Liver (tissue), 3 donors: Measurements from ENCODE around the gene ABCA1.

Experiments used
- EGR1 ChIP-seq, 2 donors: IDR thresholded peaks; 2 replicates each; pipeline ENCODE4 v1.6.1; 2016 to 2018; ENCODE audit warnings: antibody characterized with exemption in 2 of 2, low read depth in 2 of 2
- FOXA1 ChIP-seq: IDR thresholded peaks from 2 replicates; pipeline ENCODE4 v1.6.1; 2016; ENCODE audit warnings: antibody characterized with exemption
- GABPA ChIP-seq, 2 donors: IDR thresholded peaks in 1 of 2; conservative IDR thresholded peaks in 1 of 2; 2 replicates each; pipeline ENCODE4 v1.6.1; 2016; ENCODE audit warnings: antibody characterized with exemption in 2 of 2, mild to moderate bottlenecking in 1 of 2, moderate library complexity in 1 of 2
- HNF4A ChIP-seq, 2 donors: conservative IDR thresholded peaks; 2 replicates each; pipeline ENCODE4 v1.6.1; 2016; ENCODE audit warnings: antibody characterized with exemption in 2 of 2, mild to moderate bottlenecking in 2 of 2
- JUND ChIP-seq, 2 donors: IDR thresholded peaks; 2 replicates each; pipeline ENCODE4 v1.6.1; 2016; ENCODE audit warnings: antibody characterized with exemption in 2 of 2
- NR2F2 ChIP-seq: IDR thresholded peaks from 2 replicates; pipeline ENCODE4 v1.6.1; 2016; ENCODE audit warnings: antibody characterized with exemption
- RAD21 ChIP-seq, 2 donors: IDR thresholded peaks; 2 replicates each; pipeline ENCODE4 v1.6.1; 2016; ENCODE audit warnings: antibody characterized with exemption in 2 of 2, mild to moderate bottlenecking in 2 of 2
- RXRA ChIP-seq, 2 donors: IDR thresholded peaks; 2 replicates each; pipeline ENCODE4 v1.6.1; 2017 to 2018; ENCODE audit warnings: antibody characterized with exemption in 2 of 2, mild to moderate bottlenecking in 1 of 2
- SP1 ChIP-seq: IDR thresholded peaks from 2 replicates; pipeline ENCODE4 v1.6.1; 2018; ENCODE audit warnings: antibody characterized with exemption, mild to moderate bottlenecking
- TAF1 ChIP-seq: conservative IDR thresholded peaks from 2 replicates; pipeline ENCODE4 v1.6.1; 2016; ENCODE audit warnings: antibody characterized with exemption, mild to moderate bottlenecking
- YY1 ChIP-seq: IDR thresholded peaks from 2 replicates; pipeline ENCODE4 v1.6.1; 2016; ENCODE audit warnings: antibody characterized with exemption, mild to moderate bottlenecking
- TF ChIP-seq, protein P1 (sequence below): IDR thresholded peaks from 2 replicates; pipeline ENCODE4 v1.6.1; 2016; ENCODE audit warnings: antibody characterized with exemption
- TF ChIP-seq, protein P2 (sequence below): fragments of 150-350 bp; IDR thresholded peaks from 2 replicates; pipeline ENCODE4 v1.5.1; 2017; ENCODE audit warnings: improper control_type of control experiment, low read depth, low read length; ENCODE audit not compliant: missing input control
- TF ChIP-seq, protein P3 (sequence below): IDR thresholded peaks from 2 replicates; pipeline ENCODE4 v1.6.1; 2016; ENCODE audit warnings: antibody characterized with exemption, mild to moderate bottlenecking
- donor health status: healthy.
- donor health status: healthy.

DNA sequence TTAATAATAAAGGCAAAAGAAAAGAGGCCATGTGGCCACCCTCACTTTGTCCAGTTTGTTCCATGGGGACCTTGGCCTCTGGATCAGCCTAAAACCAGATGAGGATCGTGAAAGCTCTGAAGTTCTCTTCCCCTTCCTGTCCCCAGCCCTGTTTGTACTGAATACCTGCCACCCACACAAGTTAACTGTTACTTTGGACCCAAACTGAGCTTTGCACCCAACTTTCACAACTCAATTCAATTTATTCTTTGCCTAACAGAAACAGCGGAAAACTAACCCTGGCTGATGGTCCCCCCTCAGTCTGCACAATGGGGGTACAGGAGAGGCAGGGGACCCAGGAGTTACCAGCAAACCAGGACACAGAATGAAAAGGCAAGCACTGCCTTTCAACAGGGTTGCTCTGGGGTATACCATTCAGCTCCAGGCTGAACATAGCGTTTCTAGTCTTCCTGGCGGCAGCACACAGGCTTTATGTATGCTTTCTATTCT is 28.2 kb downstream of the ABCA1 start:
- no peak for TF ChIP-seq NR2F2
- TF ChIP-seq, protein P1, sequence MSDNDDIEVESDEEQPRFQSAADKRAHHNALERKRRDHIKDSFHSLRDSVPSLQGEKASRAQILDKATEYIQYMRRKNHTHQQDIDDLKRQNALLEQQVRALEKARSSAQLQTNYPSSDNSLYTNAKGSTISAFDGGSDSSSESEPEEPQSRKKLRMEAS = peak; percentile 95
- TF ChIP-seq, protein P2, sequence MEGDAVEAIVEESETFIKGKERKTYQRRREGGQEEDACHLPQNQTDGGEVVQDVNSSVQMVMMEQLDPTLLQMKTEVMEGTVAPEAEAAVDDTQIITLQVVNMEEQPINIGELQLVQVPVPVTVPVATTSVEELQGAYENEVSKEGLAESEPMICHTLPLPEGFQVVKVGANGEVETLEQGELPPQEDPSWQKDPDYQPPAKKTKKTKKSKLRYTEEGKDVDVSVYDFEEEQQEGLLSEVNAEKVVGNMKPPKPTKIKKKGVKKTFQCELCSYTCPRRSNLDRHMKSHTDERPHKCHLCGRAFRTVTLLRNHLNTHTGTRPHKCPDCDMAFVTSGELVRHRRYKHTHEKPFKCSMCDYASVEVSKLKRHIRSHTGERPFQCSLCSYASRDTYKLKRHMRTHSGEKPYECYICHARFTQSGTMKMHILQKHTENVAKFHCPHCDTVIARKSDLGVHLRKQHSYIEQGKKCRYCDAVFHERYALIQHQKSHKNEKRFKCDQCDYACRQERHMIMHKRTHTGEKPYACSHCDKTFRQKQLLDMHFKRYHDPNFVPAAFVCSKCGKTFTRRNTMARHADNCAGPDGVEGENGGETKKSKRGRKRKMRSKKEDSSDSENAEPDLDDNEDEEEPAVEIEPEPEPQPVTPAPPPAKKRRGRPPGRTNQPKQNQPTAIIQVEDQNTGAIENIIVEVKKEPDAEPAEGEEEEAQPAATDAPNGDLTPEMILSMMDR = no peak
- TF ChIP-seq RXRA (IDR thresholded peaks at IDR 0.05) = peak; percentile 89 to 94
- peak; percentile 74 for TF ChIP-seq TAF1
- TF ChIP-seq FOXA1 = peak; percentile 30
- TF ChIP-seq SP1 = peak; percentile 98
- TF ChIP-seq EGR1 (IDR thresholded peaks at IDR 0.05; ENCODE audit: low read depth in 2 of 2) = peak; percentile 91 to 95
- TF ChIP-seq YY1 = peak; percentile 77
- TF ChIP-seq, protein P3, sequence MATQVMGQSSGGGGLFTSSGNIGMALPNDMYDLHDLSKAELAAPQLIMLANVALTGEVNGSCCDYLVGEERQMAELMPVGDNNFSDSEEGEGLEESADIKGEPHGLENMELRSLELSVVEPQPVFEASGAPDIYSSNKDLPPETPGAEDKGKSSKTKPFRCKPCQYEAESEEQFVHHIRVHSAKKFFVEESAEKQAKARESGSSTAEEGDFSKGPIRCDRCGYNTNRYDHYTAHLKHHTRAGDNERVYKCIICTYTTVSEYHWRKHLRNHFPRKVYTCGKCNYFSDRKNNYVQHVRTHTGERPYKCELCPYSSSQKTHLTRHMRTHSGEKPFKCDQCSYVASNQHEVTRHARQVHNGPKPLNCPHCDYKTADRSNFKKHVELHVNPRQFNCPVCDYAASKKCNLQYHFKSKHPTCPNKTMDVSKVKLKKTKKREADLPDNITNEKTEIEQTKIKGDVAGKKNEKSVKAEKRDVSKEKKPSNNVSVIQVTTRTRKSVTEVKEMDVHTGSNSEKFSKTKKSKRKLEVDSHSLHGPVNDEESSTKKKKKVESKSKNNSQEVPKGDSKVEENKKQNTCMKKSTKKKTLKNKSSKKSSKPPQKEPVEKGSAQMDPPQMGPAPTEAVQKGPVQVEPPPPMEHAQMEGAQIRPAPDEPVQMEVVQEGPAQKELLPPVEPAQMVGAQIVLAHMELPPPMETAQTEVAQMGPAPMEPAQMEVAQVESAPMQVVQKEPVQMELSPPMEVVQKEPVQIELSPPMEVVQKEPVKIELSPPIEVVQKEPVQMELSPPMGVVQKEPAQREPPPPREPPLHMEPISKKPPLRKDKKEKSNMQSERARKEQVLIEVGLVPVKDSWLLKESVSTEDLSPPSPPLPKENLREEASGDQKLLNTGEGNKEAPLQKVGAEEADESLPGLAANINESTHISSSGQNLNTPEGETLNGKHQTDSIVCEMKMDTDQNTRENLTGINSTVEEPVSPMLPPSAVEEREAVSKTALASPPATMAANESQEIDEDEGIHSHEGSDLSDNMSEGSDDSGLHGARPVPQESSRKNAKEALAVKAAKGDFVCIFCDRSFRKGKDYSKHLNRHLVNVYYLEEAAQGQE = peak; percentile 60
- TF ChIP-seq HNF4A (conservative IDR thresholded peaks at IDR 0.05) = peak; percentile 99 to 100
- TF ChIP-seq RAD21 (IDR thresholded peaks at IDR 0.05) = peak; percentile 38 to 57
- peak; percentile 13 to 68 for TF ChIP-seq GABPA (IDR thresholded peaks at IDR 0.05 in 1 of 2, conservative IDR thresholded peaks at IDR 0.05 in 1 of 2)
- TF ChIP-seq JUND (IDR thresholded peaks at IDR 0.05) = peak; percentile 66 to 77
